GM19372 (cell line): ENCODE measurements around the gene PIM3.

Experiments
- ATAC-seq: cut with Tn5 transposase; IDR thresholded peaks from one replicate; pipeline ENCODE4 v1.9.1; 2021; ENCODE audit warnings: mild to moderate bottlenecking, low read depth, moderate library complexity; ENCODE audit not compliant: unreplicated experiment

The PIM3 gene

DNA sequence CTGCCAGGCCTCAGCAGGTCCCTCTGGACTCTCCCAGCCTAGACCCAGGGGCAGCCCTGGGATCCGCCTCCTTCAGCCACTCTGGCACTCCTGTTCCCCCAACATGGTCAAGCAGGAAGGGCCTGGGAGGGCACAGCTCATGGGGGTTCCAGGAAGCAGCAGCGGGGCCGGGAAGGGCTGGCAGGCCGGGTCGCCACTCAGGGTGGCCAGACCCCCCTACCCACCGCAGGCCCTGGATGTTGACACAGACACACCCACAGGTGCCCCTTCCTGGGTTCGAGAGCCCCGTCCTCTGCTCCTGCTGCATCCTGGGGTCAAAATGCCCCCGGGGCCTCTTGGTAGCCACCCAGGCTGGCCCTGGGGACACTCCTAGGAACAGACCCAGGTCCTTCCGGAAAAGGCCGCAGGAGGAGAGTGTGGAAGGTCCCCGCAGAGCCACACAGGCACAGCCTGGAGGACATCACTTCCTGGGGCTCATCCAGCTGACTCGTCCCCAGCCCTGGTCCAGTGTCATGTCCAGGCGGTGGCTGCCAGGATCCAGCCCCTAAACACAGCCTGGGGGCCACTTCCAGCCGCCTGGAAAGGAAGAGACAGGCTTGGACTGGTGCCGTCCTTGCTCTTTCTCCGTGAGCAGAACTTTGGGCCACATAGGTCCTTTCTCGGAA is 6.8 kb upstream of the PIM3 start:
- no peak for ATAC-seq

DNA sequence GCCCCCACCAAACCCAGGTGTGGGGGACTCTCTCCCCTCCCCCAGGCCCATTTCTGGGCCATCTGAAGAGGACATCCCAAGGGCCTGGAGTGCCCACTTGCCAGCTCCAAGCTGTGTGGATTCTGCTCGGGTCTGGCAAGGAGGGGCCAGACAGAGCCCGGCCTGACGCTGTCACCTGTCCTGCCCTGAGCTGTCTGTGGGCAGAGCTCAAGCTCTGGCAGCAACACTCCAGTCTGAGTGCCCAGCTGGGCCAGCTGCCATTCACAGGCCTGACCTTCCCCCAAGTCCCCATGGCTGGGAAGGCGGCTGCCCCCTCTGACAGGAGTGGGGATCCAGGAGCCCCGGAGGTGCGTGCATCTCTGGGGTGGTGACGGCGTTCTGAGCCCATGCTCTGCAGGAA is 6.2 kb upstream of the PIM3 start:
- ATAC-seq = no peak

DNA sequence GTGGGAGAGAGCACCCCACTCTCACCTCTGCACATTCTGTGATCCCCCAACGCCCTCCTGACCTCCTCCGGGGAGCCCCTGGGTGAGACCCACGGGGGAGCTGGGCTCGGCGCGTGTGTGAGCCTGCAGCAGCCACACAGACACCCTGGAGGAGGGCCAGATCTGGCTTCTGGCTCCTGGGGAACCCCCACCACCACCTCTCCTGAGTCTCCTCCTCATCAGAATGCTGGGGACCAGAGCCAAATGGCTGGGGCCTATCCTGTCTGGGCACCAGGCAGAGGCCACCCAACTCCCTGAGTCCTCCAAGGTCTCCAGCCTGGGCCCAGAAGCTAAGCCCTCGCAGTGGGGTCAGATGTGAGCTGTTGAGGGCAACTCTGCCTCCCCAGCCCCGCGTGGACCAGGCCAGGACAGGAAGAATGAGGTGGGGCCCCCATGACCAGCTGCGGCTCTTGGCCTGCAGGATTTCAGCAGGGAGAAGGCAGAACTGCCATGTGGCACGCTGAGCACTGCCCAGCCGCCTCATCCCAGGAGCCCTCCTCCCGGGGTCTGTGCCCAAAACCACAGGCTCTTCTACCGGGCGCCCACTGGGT is 5.5 kb upstream of the PIM3 start:
- no peak for ATAC-seq

DNA sequence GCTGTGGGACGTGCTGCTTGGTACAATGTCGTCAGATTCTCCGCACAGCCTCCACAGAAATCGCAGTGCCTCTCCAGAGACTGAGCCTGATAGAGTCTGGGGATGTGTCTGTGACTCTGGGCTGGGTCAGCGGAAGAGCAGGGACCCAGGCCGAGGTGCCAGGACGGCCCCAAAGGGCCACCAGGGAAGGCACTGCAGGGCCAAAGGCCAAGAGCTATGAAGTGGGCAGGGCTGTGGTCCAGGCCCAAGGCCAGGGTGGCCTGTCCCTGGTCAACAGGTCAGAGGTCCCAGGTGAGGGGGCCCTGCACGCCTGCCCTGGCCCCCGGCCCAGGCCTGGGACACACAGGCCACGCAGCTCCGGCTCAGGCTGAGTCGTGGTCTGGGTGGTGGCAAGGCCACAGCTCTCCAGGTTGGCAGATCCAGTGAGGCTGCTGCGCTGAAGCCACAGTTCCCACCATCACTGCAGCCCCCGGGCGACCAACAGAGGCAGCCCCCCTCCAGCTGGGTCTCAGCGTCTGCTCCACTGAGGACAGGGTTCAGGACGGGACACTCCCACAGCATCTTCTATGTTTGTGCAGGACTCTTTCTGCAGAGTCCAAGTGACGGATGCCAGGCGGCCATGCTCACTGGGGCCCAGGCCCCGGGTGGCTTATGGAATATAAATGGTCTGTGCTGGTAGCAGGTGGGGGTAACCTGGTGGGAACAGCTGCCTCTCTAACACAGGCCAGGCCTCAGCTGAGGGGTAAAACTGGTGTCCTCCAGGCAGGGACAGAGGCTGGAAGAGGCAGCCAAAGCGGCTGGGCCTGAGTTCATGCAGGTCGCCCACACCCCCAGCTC is 4.8 kb upstream of the PIM3 start:
- no peak for ATAC-seq

DNA sequence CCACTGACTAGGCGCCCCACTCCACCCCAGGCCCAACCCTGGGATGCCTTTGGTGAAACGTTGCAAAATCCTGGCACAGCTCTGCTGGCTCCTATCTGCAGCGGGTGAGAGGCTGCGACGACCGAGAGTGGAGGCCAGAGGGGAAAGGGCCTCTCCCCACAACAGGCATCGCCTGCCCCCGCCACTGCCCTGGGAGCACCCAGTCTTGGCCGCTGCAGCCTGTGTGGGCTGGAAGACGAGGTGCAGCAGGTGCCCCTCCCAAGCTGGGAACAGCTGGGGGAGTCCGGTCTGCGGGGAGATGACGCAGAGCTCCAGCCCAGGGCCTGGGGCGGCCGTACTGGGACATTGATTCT is 4.2 kb upstream of the PIM3 start:
- ATAC-seq = no peak

DNA sequence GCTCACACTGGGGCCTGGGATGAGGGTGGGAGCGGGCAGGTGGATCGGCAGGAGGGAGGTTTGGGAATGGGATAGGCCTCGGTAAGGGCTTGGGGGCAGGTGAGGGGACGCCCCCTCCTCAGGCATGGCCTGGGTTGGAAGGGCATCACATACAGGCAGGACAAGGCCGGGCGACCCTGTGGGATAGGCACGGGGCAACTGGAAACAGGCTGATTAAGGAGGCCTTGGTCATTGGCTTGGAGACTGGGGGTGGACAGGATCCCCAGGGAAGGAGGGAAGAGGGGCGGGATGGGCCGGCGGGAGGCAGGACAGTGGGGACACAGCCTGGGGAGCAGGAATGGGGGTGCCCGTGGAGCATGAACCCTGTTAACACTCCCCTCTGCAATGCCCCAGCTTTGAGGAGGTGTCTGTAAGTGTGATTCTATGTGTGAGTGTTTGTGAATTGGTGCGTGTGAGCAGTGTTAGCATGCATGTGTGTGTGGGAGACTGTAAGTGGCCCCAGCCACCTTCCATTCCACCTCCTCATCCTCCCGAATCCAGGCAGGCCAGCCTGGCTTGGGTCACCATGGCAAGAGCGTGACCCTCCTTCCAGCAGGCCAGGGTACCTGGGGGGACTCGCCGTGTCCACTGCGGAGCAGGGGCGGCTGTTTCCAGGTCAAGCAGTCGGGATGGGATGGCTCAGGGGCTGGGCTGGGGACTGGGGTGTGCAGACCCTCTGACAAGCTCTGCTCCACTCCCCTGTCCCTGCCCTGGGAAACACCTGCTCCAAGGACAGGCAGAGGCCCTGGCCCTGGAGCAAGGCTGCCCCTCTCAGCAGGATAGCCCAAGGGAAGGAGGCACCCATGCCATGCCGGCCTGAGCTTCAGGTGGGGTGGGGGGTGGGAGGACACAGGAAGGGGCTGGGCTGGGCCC is 3.4 kb upstream of the PIM3 start:
- ATAC-seq = no peak

DNA sequence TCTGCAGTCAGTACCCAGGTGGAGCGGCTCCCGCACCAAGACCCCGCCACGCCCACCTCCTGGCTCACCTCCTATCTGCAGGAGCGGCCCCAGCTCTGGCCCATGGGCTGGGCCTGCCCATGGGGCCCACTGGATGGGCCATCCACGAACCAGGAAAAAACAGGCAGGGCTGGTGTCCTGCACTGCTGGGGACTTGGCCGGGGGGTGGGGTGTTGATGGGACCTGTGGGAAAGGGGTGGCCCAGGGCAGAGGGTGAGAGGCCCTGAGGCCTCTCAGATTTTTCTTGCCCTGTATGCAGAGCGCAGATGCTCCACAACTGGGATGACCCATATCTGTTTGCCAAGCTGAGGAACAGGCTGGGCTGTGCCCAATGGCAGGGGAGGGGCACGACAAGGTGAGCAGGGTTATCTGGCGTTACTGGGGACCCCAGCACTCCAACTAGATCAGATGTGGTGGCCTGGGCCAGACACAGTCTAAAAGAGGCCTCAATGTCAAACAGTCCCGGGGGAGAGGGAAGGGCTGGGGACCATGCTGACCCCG is 2.7 kb upstream of the PIM3 start:
- ATAC-seq = no peak

DNA sequence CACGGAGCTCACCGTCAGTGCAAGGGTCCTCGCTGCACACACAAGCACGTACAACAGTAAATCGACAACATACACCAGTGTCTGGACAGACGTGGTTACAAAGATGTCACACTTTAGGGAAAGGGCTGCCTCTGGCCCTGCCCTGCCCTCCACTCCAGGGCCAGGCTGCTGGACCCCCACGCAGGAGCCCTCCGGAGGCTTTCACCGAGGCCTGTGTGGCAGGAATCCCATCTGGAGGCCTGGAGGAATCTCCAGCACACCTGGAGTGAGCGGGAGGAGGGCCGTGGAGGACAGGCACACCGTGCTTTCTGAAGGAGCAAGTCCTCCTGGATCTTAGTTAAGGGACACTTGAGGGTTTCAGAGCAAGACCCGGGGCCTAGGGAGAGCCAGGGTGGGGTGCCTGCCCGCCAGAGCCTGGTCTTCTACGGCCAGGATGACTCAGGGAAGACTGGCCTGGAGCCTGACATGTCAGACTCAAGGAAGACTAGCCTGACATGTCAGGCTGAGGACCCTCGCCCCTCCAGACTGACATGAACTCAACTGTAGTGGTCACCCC is 2.1 kb upstream of the PIM3 start:
- no peak for ATAC-seq

DNA sequence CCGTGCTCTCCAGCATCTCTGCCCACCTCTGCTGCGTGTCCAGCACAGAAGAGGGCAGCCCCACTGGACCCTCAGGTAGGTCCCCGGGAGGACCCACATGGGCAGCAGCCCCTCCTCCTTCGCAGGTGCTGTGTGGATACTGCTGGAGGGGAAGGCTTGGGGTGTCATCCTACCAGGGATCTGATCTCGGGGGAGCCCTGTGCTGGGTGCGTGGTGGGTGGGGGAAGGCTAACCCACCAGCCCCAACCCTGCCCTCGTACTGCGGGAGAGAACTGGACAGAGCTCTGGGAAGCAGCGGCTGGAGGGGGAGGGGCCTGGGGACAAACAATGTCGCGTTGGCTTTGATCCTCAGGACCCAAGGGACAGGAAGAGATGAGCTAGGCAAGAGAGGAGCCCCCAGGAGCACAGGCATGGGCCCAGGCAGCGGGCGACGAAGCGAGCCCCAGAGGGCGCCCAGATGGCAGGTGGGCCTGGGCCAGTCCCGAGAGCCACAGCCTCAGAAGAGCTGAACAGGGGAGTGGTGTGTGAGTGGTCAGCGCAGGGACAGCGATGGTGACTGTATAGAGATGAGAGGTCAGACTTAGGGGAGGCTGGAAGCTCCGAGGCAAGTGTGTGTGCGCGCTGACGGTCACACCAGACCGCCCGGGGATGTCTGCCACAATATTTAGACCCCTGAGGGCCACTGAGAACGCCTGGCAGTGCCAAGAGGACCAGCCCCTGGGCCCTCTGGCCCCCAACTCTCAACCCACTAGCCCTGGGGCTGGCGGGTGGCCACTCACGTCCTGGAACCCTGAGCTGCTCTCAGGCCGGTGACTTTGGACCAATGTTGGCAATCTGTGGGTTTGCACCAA is 1.4 kb upstream of the PIM3 start:
- ATAC-seq = no peak

DNA sequence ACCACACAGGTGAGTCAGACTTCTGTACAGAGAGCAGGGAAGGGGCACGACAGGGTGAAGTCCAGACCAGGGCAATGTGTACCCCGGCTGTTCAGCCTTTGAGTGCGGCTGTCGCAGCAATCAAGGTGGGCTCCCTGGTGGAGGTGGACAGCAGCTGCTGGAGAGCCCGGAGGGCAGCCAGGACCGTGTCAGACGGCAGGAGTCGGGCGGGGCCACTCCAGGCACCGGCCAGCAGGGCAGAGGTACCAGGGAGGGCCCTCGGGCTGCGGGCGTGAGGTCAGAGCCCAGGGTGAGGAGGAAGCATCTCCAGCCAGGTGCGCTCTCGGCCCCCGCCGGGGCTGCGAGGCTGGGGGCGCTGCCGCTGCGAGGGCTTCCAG is 802 bp upstream of the PIM3 start:
- no peak for ATAC-seq

DNA sequence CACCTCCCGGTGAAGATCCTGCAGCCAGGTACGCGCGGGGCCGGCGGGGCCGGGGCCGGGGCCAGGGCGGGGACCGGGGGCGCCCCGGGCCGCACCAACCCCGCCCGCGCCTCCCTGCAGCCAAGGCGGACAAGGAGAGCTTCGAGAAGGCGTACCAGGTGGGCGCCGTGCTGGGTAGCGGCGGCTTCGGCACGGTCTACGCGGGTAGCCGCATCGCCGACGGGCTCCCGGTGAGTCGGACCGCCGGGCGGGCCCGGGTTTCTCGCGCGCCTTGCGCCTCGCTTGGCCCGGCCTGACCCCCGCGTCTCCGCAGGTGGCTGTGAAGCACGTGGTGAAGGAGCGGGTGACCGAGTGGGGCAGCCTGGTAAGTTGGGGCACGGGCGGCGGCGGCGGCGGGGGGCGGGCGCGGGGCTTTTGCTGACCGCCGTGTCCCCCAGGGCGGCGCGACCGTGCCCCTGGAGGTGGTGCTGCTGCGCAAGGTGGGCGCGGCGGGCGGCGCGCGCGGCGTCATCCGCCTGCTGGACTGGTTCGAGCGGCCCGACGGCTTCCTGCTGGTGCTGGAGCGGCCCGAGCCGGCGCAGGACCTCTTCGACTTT is 531 bp downstream of the PIM3 start:
- peak; percentile 0 for ATAC-seq

DNA sequence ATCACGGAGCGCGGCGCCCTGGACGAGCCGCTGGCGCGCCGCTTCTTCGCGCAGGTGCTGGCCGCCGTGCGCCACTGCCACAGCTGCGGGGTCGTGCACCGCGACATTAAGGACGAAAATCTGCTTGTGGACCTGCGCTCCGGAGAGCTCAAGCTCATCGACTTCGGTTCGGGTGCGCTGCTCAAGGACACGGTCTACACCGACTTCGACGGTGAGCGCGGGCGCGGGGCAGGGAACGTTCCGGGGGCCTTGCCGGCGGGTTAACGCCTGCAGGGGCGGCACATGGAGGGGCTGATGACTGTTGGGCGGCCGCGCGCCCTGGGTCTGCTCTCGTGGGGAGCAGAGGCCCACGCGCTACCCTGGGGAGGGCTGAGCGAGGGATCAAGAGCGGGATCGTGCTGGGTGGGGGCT is 1.0 kb downstream of the PIM3 start:
- ATAC-seq = no peak

DNA sequence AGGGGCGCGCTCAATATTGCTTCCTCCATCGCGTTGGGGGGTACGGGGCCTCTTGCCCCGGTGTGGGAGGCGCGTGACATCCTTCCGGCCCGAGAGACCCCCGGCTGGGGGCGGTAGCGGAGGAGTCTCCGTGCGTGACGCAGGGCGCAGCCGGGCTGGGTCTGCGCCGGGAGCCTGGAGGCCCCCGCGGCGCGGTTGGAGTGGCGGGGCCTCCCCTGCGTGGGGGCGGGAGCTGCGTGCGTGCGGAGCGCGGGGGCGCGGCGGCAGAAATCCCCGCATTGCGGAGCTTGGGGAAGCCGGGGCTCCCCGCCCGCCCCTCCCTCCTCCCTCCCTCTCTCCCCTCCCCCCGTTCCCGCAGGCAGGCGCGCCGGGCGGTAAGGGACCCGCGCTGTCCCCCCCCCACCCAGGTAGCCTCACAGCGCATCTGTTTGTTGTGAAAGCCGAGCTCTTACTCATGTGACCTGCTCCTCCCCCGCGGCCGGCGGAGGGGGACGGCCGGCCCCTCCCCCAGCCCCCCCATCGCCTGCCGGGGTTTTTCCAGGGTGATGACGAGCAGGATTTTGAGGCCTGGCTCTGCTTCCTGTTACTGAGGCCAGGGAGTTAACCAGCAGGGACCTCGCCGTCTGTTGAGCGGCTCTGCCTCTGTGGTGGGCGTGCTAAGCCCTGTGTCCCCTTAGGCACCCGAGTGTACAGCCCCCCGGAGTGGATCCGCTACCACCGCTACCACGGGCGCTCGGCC is 1.6 kb downstream of the PIM3 start:
- ATAC-seq = no peak

DNA sequence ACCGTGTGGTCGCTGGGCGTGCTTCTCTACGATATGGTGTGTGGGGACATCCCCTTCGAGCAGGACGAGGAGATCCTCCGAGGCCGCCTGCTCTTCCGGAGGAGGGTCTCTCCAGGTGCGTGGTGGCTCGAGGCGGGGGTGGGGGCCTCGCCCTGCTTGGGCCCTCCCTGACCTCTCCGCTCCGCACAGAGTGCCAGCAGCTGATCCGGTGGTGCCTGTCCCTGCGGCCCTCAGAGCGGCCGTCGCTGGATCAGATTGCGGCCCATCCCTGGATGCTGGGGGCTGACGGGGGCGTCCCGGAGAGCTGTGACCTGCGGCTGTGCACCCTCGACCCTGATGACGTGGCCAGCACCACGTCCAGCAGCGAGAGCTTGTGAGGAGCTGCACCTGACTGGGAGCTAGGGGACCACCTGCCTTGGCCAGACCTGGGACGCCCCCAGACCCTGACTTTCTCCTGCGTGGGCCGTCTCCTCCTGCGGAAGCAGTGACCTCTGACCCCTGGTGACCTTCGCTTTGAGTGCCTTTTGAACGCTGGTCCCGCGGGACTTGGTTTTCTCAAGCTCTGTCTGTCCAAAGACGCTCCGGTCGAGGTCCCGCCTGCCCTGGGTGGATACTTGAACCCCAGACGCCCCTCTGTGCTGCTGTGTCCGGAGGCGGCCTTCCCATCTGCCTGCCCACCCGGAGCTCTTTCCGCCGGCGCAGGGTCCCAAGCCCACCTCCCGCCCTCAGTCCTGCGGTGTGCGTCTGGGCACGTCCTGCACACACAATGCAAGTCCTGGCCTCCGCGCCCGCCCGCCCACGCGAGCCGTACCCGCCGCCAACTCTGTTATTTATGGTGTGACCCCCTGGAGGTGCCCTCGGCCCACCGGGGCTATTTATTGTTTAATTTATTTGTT is 2.4 kb downstream of the PIM3 start:
- no peak for ATAC-seq

DNA sequence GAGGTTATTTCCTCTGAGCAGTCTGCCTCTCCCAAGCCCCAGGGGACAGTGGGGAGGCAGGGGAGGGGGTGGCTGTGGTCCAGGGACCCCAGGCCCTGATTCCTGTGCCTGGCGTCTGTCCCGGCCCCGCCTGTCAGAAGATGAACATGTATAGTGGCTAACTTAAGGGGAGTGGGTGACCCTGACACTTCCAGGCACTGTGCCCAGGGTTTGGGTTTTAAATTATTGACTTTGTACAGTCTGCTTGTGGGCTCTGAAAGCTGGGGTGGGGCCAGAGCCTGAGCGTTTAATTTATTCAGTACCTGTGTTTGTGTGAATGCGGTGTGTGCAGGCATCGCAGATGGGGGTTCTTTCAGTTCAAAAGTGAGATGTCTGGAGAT is 3.1 kb downstream of the PIM3 start:
- ATAC-seq = no peak

DNA sequence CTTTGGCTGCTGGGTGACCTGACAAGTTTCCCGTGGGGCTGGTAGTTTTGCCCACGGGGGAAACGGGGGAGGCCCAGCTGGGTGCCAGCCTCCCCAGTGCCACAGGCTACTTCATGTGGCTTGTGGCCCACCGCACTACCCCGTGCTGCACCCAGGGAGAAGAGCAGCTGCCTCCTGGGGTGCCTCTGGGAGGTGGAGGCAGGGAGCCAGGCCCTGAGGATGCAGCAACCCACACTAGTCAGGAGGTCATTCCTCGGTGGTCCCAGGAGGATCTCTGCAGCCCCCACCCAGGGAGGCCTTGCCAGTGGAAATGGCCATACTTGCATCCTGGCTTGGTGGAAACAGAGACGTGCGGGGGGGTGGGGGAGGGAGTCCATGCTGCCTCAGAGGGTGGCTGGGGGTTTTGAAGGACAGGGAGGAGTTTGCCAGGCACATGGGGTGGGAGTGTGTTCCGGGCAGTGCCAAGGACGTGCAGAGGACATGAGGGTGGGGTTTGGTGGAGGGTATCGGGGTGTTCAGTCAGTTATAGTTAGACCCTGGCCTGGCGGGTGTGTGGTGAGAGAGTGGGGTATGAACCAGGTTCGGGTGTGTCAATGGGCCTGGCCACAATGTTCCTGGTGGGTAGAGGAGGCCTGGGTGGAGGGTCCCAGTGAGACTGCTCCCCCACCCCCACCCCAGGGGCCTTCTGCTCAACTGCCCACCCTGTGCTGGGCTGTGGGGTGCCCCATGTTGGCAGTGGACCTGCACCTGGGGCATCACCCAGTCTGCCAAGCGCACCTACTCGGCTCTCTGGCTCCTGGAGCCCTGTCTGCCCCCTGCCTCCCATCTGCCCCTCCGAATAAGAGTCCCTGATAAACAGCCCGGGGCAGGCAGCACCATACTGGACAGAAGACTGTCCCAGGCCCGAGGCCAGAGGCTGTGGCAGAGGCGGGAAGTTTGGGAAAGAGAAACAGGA is 3.8 kb downstream of the PIM3 start:
- ATAC-seq = no peak
